ENCODE measurements around the gene COL12A1.

COL12A1 gene

GRCh38 chr6:75176076-75176582 is 29.7 kb downstream of the COL12A1 start:
- DNase-seq: no peak

GRCh38 chr6:75171986-75172385 is 33.9 kb downstream of the COL12A1 start:
- DNase-seq: no peak

GRCh38 chr6:75171567-75171966 is 34.3 kb downstream of the COL12A1 start:
- DNase-seq: no peak

GRCh38 chr6:75170691-75171560 is 34.9 kb downstream of the COL12A1 start:
- DNase-seq: no peak

GRCh38 chr6:75169689-75170586 is 35.9 kb downstream of the COL12A1 start:
- DNase-seq: no peak

GRCh38 chr6:75167851-75168250 is 38.0 kb downstream of the COL12A1 start:
- no peak for DNase-seq

- no peak for DNase-seq
Observed at GRCh38 chr6:75167325-75167724, 38.5 kb downstream of the COL12A1 start.

- no peak for DNase-seq
Observed at GRCh38 chr6:75166773-75167172, 39.1 kb downstream of the COL12A1 start.

- no peak for DNase-seq
Observed at GRCh38 chr6:75166236-75166635, 39.6 kb downstream of the COL12A1 start.

GRCh38 chr6:75158176-75158575 is 47.7 kb downstream of the COL12A1 start:
- no peak for DNase-seq

GRCh38 chr6:75157336-75157735 is 48.5 kb downstream of the COL12A1 start:
- DNase-seq: no peak

GRCh38 chr6:75156186-75156878 is 49.5 kb downstream of the COL12A1 start:
- DNase-seq: no peak

GRCh38 chr6:75155631-75156030 is 50.2 kb downstream of the COL12A1 start:
- DNase-seq: no peak

GRCh38 chr6:75154973-75155372 is 50.9 kb downstream of the COL12A1 start:
- no peak for DNase-seq

GRCh38 chr6:75150685-75151412 is 55.0 kb downstream of the COL12A1 start:
- no peak for DNase-seq

GRCh38 chr6:75149696-75150095 is 56.2 kb downstream of the COL12A1 start:
- DNase-seq: no peak

- no peak for DNase-seq
Observed at GRCh38 chr6:75149240-75149639, 56.6 kb downstream of the COL12A1 start.

GRCh38 chr6:75147512-75147911 is 58.3 kb downstream of the COL12A1 start:
- DNase-seq: no peak

- DNase-seq: no peak
Observed at GRCh38 chr6:75145976-75146375, 59.9 kb downstream of the COL12A1 start.

GRCh38 chr6:75145211-75145610 is 60.6 kb downstream of the COL12A1 start:
- no peak for DNase-seq

GRCh38 chr6:75144386-75144785 is 61.5 kb downstream of the COL12A1 start:
- no peak for DNase-seq

GRCh38 chr6:75143191-75143590 is 62.7 kb downstream of the COL12A1 start:
- no peak for DNase-seq
